GM21367 (cell line): Measurements from ENCODE around the gene KRTAP10-11.
"Not testable (repeated sequence)": the region's sequence is repeated elsewhere in the genome, so short reads cannot be mapped to it uniquely, and the experiment has no call there.

ENCODE experiments used
- ATAC-seq: cut with Tn5 transposase; IDR thresholded peaks from one replicate; pipeline ENCODE4 v1.9.1; 2021; ENCODE audit not compliant: unreplicated experiment

KRTAP10-11 gene, protein sequence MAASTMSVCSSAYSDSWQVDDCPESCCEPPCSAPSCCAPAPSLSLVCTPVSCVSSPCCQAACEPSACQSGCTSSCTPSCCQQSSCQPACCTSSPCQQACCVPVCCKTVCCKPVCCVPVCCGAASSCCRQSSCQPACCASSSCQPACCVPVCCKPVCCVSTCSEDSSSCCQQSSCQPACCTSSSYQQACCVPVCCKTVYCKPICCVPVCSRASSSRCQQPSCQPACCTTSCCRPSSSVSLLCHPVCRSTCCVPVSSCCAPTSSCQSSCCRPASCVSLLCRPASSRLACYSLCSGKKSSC

GRCh38 chr21:44646366-44647221, at the start of gene KRTAP10-11:
TSS of gene KRTAP10-11 (plus strand) at chr21:44646414. CDS start at chr21:44646459, 45 bp downstream.
- not testable (repeated sequence) for ATAC-seq

GRCh38 chr21:44598061-44598460, 48.2 kb upstream of the KRTAP10-11 start:
- ATAC-seq = no peak

GRCh38 chr21:44599264-44600029, 46.8 kb upstream of the KRTAP10-11 start:
- no peak for ATAC-seq

- ATAC-seq = not testable (repeated sequence)
Observed at GRCh38 chr21:44600118-44600978, 45.9 kb upstream of the KRTAP10-11 start, which contains the start of gene KRTAP10-7. TSS of gene KRTAP10-7 (plus strand) at chr21:44600597. CDS start at chr21:44600622, 25 bp downstream.

GRCh38 chr21:44601091-44601490, 45.1 kb upstream of the KRTAP10-11 start:
- not testable (repeated sequence) for ATAC-seq

DNA sequence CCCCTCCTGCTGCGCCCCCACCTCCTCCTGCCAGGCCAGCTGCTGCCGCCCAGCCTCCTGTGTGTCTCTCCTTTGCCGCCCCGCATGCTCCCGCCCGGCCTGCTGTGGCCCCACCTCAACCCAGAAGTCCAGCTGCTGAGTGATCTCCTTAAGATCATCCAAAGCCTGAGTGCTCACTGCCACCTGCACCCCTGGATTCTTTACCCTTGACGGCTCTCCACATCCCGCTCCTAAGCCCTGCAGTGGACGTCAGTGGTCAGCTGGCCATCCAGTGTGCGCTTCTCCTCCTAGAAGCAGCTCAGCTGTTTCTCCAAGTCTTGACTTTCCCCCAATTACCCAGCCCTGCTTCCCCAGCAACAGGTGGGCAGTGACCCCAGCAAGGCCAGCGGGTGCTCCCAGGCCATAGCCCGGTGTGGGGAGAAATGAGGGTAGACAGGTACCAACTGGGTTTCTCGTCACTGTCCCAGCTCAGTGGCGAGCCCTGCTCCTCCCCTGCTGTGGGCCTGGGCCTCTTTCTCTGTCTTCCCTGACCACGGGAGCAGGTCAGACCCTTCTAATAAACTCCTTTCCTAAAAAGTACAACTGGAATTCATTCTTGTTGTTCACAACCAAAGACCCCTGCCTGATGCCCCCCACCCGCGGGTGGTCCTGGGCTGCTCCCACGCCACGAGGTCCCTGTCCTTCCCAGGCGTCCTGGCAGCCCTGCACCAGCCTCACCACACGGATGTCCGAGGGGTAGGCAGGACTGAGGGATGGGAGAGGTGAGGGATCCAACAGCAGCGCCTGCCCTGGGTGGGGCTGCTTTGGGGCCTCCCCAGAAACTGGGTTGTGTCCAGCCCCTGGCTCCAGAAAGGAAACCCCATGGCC, 44.4 kb upstream of the KRTAP10-11 start:
- ATAC-seq = no peak

DNA sequence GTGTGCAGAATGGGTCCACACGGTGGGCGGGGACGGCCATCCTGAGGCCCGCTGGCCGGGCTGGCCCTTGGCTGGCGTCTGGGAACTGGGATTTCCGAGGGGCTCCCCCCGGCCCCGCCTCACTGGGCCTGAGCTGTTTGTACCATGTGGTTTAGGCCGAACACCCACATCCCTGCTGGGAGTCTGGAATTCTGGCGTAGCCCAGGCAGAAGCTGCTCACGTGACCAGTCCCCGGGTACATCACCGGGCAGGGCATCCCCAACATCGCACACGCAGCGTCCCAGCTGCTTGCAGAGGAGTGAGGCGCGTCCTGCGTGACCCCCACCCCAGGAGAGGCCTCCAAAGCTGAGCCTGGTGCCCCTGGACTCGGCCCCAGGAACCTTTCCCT, 43.8 kb upstream of the KRTAP10-11 start:
- ATAC-seq = no peak

GRCh38 chr21:44603109-44603875, 42.9 kb upstream of the KRTAP10-11 start:
- ATAC-seq = no peak

- no peak for ATAC-seq
Observed at GRCh38 chr21:44603911-44604310, 42.3 kb upstream of the KRTAP10-11 start.

DNA sequence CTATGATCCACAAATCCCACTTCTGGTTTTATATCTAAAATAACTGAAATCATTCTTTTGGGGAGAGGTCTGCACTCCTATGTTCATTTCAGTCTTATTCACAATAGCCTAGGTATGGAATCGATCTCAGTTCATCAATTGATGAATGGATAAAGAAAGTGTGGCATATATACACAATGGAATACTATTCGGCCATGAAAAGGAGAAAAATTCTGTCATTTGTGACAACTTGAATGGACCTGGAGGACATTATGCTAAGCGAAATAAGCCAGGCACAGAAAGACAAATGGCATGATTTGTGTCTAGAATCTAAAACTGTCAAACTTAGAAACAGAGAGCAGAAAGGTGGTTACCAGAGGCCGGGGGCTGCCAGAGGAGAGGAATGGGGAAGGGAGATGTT, 39.7 kb upstream of the KRTAP10-11 start:
- ATAC-seq = no peak

DNA sequence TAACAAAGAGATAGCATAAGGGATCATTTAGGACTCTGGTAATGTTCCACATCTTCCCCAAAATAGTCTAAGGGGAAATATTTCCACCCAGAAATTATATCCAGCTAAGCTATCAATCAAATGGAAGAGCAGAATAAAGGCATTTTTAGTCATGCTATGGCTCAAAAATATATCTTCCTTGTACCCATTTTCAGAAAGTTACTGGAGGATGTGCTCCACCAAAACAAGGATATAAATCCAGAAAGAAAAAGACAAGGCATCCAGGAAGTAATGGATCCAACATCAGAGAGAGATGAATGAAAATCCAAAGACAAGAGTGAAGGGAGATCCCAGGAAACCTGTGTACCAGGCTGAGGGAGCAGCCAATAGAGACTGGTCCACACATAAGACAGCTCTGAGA, 37.0 kb upstream of the KRTAP10-11 start:
- no peak for ATAC-seq

- ATAC-seq = not testable (repeated sequence)
Observed at GRCh38 chr21:44610157-44610843, 35.9 kb upstream of the KRTAP10-11 start.

DNA sequence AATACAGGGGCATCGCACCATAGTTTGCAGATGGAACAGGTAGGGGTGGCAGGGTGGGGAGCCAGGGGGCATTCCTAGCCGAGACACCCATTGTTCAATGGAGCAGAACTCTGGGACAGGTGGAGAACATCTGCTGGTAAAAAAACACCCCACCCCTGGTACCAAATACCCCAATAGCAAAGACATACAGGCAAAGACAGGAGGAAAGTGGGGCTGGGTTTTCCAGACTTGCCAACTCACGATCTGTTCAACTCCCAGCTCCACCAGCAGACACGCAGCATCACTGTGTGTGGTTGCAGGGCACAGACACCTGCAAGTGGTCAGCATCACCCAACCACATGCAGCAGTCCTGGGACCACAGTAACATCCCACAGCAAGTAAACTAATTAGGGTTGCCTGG, 34.7 kb upstream of the KRTAP10-11 start:
- ATAC-seq = no peak

DNA sequence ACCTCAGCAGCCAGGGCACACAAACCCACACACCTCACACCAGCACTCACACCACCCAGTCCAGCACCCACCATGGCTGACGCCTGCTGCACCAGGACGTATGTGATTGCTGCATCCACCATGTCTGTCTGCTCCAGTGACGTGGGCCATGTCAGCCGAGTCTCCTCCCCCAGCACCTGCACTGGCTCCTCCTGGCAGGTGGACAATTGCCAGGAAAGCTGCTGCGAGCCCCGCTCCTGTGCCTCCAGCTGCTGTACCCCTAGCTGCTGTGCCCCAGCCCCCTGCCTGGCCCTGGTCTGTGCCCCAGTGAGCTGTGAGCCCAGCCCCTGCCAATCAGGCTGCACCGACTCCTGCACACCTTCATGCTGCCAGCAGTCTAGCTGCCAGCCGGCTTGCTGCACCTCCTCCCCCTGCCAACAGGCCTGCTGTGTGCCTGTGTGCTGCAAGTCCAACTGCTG, 34.2 kb upstream of the KRTAP10-11 start, which contains the start of gene KRTAP10-8:
Gene KRTAP10-8, plus strand, starts transcription at position 51 of the 458 bp plus-strand sequence. Its CDS starts 22 bp downstream, at position 73.
- ATAC-seq = no peak

GRCh38 chr21:44612669-44613229, 33.5 kb upstream of the KRTAP10-11 start:
- ATAC-seq = no peak

DNA sequence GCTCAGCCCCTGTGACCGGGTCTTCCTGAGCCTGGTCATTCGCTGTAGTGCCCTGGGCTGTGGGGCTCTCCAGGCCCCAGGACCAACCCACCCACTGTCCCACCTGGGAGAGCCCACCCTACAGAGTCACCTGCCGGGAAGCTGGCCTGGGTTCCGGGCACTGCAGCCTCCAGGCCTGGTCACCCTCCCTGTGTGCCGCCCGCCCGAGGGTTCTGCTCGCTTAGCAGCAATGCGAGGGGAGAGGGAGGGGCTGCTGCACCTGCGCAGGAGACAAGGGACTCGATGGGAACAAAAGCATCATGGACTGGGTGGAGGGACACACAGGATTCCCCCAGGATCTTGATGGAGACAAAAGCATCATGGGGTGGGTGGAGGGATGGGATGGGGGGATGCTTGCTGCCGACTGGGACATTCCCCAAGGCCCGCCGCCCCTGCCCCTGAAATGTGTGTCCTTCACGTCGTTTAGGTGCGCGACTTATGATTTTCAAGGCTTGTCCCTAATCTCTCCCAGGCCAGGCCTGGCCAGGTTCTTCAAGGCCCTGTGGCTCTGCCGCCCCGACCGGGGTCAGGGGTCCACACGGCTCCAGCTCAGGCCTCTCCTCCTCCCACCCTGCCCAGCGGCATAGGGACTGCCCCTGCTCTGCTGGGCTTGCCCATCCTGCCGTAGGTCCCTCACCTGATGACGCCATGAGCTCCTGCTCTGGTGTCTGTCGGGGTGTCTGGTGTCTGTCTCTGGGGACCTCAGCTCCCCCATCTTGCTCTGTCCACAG, 32.6 kb upstream of the KRTAP10-11 start:
- no peak for ATAC-seq

- ATAC-seq = no peak
Observed at GRCh38 chr21:44614161-44614631, 32.0 kb upstream of the KRTAP10-11 start.
